PC-9 (cell line): ENCODE results near the gene CLIC1. TPM values are rescaled to one million over a fixed set of nuclear protein-coding genes. Genes with fewer than 3 reads are reported as not detected.

Source experiments
- BruUV-seq: library from RNA; stranded (reverse); fragments of 400-500 nt; replicated peaks from 2 replicates; lab custom pipeline; 2021; lab: Mats Ljungman, UMichigan
- CTCF ChIA-PET: fragments of 300-600 bp; sonication (Branson Sonifier 250); formaldehyde crosslinking; loops from one replicate; lab custom pipeline; 2022; ENCODE audit warnings: antibody characterized with exemption; lab: Charles Lee
- POLR2A ChIA-PET: fragments of 300-600 bp; sonication (Branson Sonifier 250); formaldehyde crosslinking; loops from one replicate; lab custom pipeline; 2022; ENCODE audit warnings: antibody characterized with exemption; ENCODE audit not compliant: unreplicated experiment; lab: Charles Lee
- DNase-seq, 2 experiments: peaks; one replicate each; pipeline versions ENCODE4 v3.0.0 to v3.0.0-alpha.2; 2015 to 2022; ENCODE audit warnings: mixed read lengths in 1 of 2
- H2AFZ ChIP-seq: fragments of 200-600 bp; sonication (generic); 2 replicates; pipeline ENCODE4 v1.8.1; 2017; ENCODE audit warnings: antibody characterized with exemption
- H3F3A ChIP-seq: fragments of 200-600 bp; sonication (generic); 2 replicates; pipeline ENCODE4 v1.8.1; 2017; ENCODE audit warnings: antibody characterized with exemption, mild to moderate bottlenecking, low read depth; ENCODE audit not compliant: insufficient read depth
- H3K27ac ChIP-seq: fragments of 200-600 bp; sonication (generic); 2 replicates; pipeline ENCODE4 v1.6.1; 2016; ENCODE audit warnings: mixed run types
- H3K27me3 ChIP-seq: fragments of 200-600 bp; sonication (generic); 2 replicates; pipeline ENCODE4 v1.6.1; 2016; ENCODE audit warnings: low read depth, mixed run types; ENCODE audit not compliant: insufficient read depth
- H3K36me3 ChIP-seq: fragments of 200-600 bp; sonication (generic); 2 replicates; pipeline ENCODE4 v1.6.1; 2016; ENCODE audit warnings: low read depth, mixed run types
- H3K4me1 ChIP-seq: fragments of 200-600 bp; sonication (generic); replicated peaks from 2 replicates; pipeline ENCODE4 v1.6.1; 2016; ENCODE audit warnings: mixed run types; ENCODE audit not compliant: insufficient read depth
- H3K4me2 ChIP-seq: fragments of 200-600 bp; sonication (generic); 2 replicates; pipeline ENCODE4 v1.6.1; 2017; ENCODE audit warnings: mixed run types
- H3K4me3 ChIP-seq: fragments of 200-600 bp; sonication (generic); 2 replicates; pipeline ENCODE4 v1.6.1; 2016; ENCODE audit warnings: mixed run types
- H3K79me2 ChIP-seq: fragments of 200-600 bp; sonication (generic); 2 replicates; pipeline ENCODE4 v1.6.1; 2017; ENCODE audit warnings: low read depth, mixed run types
- H3K9me2 ChIP-seq: fragments of 200-600 bp; sonication (generic); 2 replicates; pipeline ENCODE4 v1.8.1; 2017; ENCODE audit warnings: mild to moderate bottlenecking; ENCODE audit not compliant: insufficient read depth
- H3K9me3 ChIP-seq: fragments of 200-600 bp; sonication (generic); 2 replicates; pipeline ENCODE4 v1.8.1; 2016; ENCODE audit warnings: low read depth; ENCODE audit not compliant: insufficient read depth
- H4K20me1 ChIP-seq: fragments of 200-600 bp; sonication (generic); 2 replicates; pipeline ENCODE4 v1.8.1; 2017; ENCODE audit not compliant: insufficient read depth
- EZH2 ChIP-seq: fragments of 200-600 bp; sonication (generic); IDR thresholded peaks from 2 replicates; pipeline ENCODE4 v1.8.0; 2017; ENCODE audit warnings: antibody characterized with exemption, low read depth
- intact Hi-C: fragments of 100-400 bp; cut with micrococcal nuclease; formaldehyde crosslinking; loops from one replicate; pipeline ENCODE4 v1.10.0; 2022; ENCODE audit not compliant: unreplicated experiment
- total RNA-seq: library from RNA; stranded (reverse); gene quantifications from 2 replicates; pipeline ENCODE4 v1.2.3, GENCODE V29; 2021
- TF ChIP-seq, protein P1 (sequence below): fragments of 200-600 bp; sonication (generic); conservative IDR thresholded peaks from 2 replicates; pipeline ENCODE4 v1.6.1; 2017; ENCODE audit warnings: mixed run types, antibody characterized with exemption, mild to moderate bottlenecking, moderate library complexity

The CLIC1 gene
- total RNA-seq, 1 experiment from 2014 or later, result 599 TPM

DNA sequence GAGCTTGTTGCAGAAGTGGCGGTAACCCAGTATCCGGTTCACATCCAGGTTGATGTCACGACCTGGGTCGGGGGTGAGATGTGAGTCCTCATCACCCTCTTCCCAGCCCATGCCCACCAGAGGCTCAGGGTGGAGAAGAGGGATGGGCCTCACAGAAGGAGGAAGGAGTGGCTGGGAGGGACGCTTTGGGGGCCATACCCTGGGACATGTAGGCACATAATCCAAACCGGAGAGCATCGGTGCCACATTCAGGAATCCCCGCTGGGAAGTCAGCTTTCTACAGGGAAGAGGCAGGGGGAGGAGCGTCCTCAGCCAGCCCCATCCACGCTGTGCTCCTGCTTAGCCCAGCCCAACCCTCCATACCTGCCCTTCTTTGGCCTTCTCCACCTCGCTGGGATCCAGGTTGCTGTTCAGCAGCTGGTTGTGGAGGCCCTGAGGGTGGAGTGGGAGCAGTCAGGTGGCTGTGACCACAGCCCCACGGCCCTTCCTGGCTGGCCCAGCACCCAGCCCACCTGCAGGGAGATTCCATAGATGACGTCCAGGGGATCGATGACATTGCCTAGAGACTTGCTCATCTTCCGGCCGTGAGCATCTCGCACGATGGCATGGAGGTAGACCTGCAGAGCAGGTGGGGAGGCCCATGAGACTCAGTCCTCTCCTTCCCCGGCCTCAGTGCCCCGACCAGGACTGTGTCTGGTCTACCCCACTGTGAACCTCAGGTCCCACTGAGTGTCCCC is 44.3 kb upstream of the CLIC1 start:
- H3K27ac ChIP-seq, result no peak overlapping the region
- CTCF ChIA-PET, result no interaction called here
- DNase-seq, result no peak
- H3F3A ChIP-seq, result peaks cover 24% of the 10 kb centered on the region; the same call in 1 of the 2 replicates
- no peak overlapping the region for H3K4me3 ChIP-seq
- no peaks in the 10 kb centered on the region for H3K79me2 ChIP-seq
- intact Hi-C loops, result no loop called here
- POLR2A ChIA-PET, result no interaction called here
- no peaks in the 10 kb centered on the region for H3K9me3 ChIP-seq
- TF ChIP-seq, protein P1, sequence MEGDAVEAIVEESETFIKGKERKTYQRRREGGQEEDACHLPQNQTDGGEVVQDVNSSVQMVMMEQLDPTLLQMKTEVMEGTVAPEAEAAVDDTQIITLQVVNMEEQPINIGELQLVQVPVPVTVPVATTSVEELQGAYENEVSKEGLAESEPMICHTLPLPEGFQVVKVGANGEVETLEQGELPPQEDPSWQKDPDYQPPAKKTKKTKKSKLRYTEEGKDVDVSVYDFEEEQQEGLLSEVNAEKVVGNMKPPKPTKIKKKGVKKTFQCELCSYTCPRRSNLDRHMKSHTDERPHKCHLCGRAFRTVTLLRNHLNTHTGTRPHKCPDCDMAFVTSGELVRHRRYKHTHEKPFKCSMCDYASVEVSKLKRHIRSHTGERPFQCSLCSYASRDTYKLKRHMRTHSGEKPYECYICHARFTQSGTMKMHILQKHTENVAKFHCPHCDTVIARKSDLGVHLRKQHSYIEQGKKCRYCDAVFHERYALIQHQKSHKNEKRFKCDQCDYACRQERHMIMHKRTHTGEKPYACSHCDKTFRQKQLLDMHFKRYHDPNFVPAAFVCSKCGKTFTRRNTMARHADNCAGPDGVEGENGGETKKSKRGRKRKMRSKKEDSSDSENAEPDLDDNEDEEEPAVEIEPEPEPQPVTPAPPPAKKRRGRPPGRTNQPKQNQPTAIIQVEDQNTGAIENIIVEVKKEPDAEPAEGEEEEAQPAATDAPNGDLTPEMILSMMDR, result no peak
- TF ChIP-seq EZH2, result no peak
- no peaks in the 10 kb centered on the region for H4K20me1 ChIP-seq
- BruUV-seq, result no TSS peak
- H3K9me2 ChIP-seq, result no peaks in the 10 kb centered on the region
- no peaks in the 10 kb centered on the region for H3K27me3 ChIP-seq
- H3K4me2 ChIP-seq, result no peak overlapping the region
- peaks cover 18% of the 10 kb centered on the region; the same call in 1 of the 2 replicates for H3K36me3 ChIP-seq
- H2AFZ ChIP-seq, result no peak overlapping the region
- H3K4me1 ChIP-seq, result peaks cover 21% of the 10 kb centered on the region

DNA sequence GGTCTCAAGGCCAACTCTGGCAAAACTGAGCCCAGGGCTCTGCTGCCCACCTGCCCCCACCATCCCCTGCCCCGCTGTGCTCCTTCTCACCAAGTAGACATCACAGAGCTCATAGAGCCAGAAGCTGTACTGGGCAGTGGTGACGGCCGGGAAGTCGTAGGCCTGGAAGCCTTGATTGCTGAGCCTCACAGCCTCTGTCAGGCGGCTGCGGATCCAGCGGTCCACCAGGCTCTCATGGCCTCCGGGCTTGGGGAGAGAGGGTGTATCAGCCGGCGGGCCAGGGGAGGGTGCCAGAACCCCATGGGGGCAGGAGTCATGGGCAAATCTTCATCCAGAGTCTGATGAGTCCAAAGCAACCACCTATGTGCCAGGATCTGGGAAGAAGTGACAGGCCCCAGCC is 43.6 kb upstream of the CLIC1 start:
- Histone ChIP-seq H3K27me3 (no peaks in the 10 kb centered on the region), H3K27ac (no peak overlapping the region), H3K36me3 (peaks cover 18% of the 10 kb centered on the region; the same call in 1 of the 2 replicates), H3K9me3 (no peaks in the 10 kb centered on the region), H4K20me1 (no peaks in the 10 kb centered on the region), H3K79me2 (no peaks in the 10 kb centered on the region), H3K4me3 (no peak overlapping the region), H2AFZ (no peak overlapping the region), H3K4me2 (no peak overlapping the region), H3K4me1 (peaks cover 28% of the 10 kb centered on the region), H3F3A (peaks cover 24% of the 10 kb centered on the region; the same call in 1 of the 2 replicates), H3K9me2 (no peaks in the 10 kb centered on the region)
- DNase-seq, result no peak
- BruUV-seq, result no TSS peak
- TF ChIP-seq, protein P1, result no peak
- no peak for TF ChIP-seq EZH2
- intact Hi-C loops, result loop anchor here (10.0 kb wide), 1 partner anchor 175 kb away; the partner anchor contains the start of genes NELFE and SKIC2
- ChIA-PET CTCF (no interaction called here), POLR2A (interaction anchor here (0.6 kb wide), 1 partner anchor 166 kb away, joined by 5 read pairs; the partner anchor contains the start of gene CFB)

DNA sequence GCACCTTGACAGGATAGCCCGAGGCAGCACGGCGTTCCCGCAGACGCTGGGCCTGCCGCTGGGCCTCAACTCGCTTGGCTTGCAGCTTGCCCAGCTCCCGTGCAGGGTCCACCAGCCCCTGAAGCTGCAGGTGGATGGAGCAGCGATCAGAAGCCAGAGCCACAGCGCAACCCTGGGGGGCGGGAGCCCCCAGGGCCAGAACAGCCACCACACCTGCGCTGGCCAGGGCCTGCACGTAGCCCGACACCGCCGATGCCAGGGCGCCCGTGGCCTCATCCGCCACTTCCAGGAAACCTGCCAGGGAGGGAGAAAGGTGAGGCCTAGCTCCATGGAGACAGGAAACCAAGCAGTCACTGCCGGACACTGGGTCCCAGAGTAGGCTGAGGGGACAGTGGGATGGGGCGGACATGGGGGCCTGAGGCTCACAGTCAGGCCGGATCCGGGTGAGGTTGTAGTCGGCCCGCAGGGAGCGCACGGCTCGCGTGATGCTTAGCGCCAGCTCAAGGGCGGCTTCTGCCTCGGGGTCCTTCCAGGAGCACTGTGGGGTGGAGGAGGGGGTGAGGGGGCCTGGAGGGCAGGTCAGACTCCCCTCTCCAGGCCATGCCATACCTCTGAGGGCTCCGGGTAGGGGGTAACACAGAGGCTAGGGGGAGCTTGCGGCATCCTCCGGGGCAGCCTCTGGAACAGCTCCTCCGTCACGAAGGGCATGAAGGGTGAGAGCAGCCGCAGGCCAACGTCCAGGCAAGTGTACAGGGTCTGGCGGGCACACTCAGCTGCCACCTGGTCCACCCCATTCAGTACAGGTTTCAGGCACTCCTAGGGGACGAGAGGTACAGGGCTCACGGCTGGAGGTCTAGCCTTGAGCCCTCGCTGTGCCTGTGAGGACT is 42.9 kb upstream of the CLIC1 start:
- CTCF ChIA-PET, result no interaction called here
- TF ChIP-seq, protein P1, result no peak
- TF ChIP-seq EZH2, result no peak

More for the DNA sequence above, 42.9 kb upstream of the CLIC1 start:
- intact Hi-C loops, result loop anchor here (10.0 kb wide), 1 partner anchor 176 kb away; the partner anchor contains the start of genes NELFE and SKIC2
- H3K27me3 ChIP-seq, result no peaks in the 10 kb centered on the region
- no peaks in the 10 kb centered on the region for H3K9me2 ChIP-seq
- H3K4me2 ChIP-seq, result no peak overlapping the region
- no peak overlapping the region for H3K27ac ChIP-seq
- H3K79me2 ChIP-seq, result no peaks in the 10 kb centered on the region
- no peak for DNase-seq
- peaks cover 31% of the 10 kb centered on the region for H3K4me1 ChIP-seq
- POLR2A ChIA-PET, result interaction anchor here (0.6 kb wide), 1 partner anchor 166 kb away, joined by 5 read pairs; the partner anchor contains the start of gene CFB
- H3K36me3 ChIP-seq, result peaks cover 16% of the 10 kb centered on the region; the same call in 1 of the 2 replicates
- BruUV-seq, result no TSS peak
- H4K20me1 ChIP-seq, result no peaks in the 10 kb centered on the region
- H3F3A ChIP-seq, result peaks cover 24% of the 10 kb centered on the region; the same call in 1 of the 2 replicates
- no peak overlapping the region for H2AFZ ChIP-seq
- H3K9me3 ChIP-seq, result no peaks in the 10 kb centered on the region
- H3K4me3 ChIP-seq, result no peak overlapping the region
